ENCODE data around the gene DNAH12.

Gene DNAH12, protein sequence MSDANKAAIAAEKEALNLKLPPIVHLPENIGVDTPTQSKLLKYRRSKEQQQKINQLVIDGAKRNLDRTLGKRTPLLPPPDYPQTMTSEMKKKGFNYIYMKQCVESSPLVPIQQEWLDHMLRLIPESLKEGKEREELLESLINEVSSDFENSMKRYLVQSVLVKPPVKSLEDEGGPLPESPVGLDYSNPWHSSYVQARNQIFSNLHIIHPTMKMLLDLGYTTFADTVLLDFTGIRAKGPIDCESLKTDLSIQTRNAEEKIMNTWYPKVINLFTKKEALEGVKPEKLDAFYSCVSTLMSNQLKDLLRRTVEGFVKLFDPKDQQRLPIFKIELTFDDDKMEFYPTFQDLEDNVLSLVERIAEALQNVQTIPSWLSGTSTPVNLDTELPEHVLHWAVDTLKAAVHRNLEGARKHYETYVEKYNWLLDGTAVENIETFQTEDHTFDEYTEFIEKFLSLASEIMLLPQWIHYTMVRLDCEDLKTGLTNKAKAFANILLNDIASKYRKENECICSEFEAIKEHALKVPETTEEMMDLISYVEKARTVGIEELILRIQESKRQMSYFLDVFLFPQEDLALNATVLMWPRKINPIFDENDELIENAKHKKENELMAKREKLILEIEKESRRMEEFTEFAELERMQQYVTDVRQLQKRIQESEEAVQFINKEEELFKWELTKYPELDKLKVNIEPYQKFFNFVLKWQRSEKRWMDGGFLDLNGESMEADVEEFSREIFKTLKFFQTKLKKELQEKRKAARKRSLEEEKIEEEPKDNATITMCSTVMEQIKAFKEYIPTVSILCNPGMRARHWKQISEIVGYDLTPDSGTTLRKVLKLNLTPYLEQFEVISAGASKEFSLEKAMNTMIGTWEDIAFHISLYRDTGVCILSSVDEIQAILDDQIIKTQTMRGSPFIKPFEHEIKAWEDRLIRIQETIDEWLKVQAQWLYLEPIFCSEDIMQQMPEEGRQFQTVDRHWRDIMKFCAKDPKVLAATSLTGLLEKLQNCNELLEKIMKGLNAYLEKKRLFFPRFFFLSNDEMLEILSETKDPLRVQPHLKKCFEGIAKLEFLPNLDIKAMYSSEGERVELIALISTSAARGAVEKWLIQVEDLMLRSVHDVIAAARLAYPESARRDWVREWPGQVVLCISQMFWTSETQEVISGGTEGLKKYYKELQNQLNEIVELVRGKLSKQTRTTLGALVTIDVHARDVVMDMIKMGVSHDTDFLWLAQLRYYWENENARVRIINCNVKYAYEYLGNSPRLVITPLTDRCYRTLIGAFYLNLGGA (N-terminal part only)

DNA sequence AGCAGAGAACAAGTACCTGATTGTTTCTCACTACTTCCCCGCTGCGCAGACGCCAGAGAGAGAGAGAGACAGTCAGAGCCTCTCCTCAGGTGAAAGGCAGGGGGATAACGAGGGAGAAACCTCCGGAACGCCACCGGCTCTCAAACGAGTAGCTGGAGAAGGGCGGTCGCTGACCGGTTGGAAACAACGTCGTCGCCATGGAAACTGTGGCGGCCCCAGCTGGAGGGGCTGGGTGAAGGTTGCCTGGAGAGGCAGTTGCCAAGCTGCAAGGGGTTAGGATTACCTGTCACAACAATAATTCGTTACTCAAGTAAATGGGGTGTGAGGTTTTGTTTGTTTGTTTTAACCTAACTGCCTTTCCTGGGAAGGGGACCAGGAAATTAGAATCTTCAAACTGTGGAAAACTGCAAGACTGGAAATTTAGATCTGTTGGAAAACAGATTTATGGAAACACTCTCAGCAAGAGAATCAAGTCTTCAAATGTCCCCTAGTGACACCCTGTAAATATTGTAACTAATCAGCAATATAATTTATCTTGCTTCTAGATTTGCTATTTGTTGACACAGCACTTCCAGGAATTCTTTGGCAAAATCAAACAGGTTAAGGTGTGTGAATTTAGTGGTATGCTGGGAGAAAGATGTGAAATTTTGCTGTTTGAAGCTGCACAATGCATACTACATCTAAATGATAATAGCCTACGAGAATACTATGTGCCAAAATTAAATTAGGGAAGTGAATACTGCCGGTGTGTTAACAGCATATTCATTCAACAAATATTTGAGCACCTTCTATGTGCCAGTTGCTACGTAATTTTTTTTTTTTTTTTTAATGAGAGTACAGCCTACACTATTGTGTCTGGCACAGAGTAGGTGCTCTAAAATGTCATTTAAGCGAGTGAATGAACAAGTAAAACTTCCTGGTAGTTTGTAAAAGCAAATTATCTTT, at the start of gene DNAH12:
DNAH12 (minus strand) TSS at position 164 of the 945 bp plus-strand sequence. CDS start 1,474 bp downstream, outside the sequence.
- in situ Hi-C loops (cut with MboI; ENCODE audit: low sequenced_read_pairs) = no loop called here

DNA sequence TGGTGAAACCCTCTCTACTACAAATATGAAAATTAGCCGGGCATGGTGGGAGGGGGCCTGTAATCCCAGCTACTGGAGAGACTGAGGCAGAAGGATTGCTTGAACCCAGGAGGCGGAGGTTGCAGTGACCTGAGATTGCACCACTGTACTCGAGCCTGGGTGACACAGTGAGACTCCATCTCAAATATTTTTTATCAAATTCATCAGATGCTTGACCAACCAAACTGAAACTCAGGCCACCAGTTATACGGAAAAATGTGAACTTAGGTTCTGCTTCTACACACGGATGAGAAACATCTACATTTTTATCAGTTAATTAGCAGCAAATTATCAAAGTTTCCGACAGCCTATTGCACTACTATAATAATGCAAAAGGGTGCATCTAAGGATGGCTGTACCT, 48.2 kb upstream of the DNAH12 start:
- in situ Hi-C loops (cut with MboI; ENCODE audit: low sequenced_read_pairs) = no loop called here

DNA sequence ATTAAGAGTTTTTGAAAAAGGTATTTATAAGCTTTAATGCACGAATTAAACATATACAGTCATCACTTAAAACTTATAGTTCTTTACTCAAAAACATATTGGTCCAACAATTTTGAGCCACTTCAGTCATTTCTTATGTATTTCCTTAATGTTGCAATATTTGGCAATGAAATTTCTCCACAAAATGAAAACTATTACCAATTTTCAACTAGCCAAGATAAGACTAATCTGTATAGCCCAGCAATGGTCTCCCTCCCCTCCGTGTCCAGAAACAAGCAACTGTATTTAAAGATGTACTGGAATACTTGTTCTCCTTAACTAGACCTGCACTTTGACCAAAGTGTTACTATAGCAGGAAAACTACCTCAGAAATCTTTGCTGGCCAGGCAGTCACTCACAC, 43.8 kb upstream of the DNAH12 start:
- in situ Hi-C loops (cut with MboI; ENCODE audit: low sequenced_read_pairs) = no loop called here

DNA sequence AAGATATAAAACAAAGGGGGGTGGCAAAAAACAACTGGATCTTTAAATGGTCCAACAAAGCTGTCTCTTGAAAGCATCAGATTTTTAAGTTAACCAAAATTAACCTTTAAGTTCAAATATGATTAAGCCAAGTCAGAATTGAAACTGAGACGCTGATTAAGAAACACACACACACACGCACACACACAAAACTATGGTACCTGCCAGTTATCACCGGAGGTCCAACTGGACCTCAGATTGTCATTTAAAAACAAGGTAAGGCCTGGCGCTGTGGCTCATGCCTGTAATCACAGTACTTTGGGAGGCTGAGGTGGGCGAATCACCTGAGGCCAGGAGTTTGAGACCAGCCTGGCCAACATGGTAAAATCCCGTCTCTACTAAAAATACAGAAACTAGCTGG, 42.6 kb upstream of the DNAH12 start:
- in situ Hi-C loops (cut with MboI; ENCODE audit: low sequenced_read_pairs) = no loop called here

DNA sequence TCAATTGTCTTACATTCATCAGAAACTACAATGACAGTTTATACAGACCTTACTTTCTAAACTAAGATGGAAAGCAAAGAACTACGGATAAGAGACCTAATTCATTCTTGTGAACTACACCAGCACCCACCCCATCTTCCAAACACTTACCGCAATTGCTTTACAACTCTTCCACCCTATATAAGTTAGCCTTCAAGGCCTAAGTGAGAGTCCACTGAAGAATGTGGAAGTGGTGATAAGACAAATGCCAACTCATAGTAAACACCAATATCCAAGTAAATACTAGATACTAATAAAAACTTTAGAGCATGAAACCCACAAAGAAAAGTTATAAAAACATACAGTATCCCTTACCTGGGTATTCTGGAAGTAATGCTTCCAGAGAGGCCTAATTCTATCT, 39.4 kb upstream of the DNAH12 start:
- in situ Hi-C loops (cut with MboI; ENCODE audit: low sequenced_read_pairs) = no loop called here

DNA sequence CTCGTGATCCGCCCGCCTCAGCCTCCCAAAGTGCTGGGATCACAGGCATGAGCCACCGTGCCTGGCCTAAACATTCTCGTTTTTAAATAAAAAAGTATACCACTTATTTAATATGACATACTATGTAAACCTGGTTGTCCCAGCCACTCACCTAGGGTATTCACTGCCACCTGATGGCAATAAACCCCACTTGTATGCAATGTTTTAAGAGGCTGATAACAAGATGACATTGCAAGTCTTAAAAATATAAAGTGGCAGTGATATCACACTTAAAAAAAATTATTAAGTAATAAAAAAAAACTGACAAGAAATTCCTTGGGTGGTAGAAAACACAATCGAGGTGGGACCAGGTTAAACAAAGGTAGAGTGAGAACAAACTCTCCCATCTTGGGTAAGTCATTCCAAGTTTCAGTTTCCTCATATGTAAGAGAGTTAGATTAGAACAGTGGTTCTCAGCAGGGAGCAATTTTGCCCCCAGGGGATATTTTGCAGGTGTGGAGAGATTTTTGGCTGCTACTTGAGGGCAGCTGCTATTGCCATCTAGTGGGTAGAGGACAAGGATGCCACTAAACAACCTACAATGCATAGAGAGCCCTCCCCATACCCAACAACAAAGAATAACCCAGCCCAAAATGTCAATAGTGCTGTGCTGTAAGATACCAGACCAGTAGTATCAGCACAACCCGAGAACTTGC, 38.5 kb upstream of the DNAH12 start:
- in situ Hi-C loops (cut with MboI; ENCODE audit: low sequenced_read_pairs) = no loop called here

DNA sequence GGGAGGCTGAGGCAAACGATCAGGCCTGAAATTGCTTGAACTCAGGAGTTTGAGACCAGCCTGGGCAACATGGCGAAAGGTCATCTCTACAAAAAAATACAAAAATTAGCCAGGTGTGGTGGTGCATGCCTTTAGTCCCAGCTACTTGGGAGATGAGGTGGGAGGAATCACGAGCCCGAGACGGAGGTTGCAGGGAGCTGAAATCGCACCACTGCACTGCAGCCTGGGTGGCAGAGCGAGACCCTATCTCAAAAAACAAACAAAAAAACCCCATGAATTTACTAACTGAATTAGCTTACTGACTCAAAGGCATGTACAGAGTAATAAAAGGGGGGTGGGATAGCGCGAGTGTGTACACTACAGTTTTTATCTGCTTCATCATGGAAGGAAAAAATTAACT, 33.7 kb upstream of the DNAH12 start:
- in situ Hi-C loops (cut with MboI; ENCODE audit: low sequenced_read_pairs) = no loop called here

DNA sequence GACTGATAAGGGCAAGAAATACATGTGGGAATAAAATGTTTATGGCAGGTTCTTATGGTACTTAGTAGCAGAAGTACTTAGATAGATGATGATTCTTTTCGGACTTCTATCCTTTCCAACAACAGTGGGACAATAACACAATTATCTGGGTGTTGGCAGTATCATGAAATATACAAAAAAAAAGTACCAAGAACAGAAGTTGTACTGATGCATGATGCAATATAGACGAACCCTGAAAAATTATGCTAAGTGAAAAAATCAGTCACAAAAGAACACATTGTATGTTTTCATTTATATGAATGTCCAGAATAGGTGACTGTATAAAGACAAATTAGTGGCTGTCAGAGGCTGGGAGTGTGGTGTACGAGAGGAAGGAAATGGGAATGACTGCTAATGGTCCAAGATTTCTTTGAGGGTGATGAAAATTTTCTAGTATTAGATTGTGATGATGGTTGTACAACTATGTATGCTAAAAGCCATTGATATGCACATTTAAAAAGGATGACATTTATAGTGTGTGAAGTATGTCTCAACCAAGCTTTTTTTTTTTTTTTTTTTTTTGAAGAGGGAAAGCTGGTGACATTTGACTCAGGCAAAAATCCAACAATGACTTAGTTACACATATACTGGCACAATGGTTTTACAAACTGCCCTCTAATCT, 32.0 kb upstream of the DNAH12 start:
- in situ Hi-C loops (cut with MboI; ENCODE audit: low sequenced_read_pairs) = no loop called here

DNA sequence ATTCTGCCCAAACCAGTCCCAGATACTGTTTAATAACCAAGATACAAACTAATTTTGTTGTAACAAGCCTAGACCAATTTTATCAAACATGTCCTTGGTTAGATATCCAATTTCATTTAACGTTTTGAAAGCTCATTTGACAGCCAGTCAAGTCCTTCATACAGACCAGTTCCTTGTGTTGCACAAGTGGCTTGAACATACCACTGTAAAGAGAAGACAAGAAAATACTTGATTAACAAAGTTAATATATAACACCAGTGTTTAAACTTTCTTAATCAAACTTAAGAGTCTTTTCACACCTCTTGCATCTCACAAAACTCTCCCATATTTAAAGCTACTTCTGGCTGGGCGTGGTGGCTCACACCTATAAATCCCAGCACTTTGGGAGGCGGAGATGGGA, 28.0 kb upstream of the DNAH12 start:
- in situ Hi-C loops (cut with MboI; ENCODE audit: low sequenced_read_pairs) = no loop called here

DNA sequence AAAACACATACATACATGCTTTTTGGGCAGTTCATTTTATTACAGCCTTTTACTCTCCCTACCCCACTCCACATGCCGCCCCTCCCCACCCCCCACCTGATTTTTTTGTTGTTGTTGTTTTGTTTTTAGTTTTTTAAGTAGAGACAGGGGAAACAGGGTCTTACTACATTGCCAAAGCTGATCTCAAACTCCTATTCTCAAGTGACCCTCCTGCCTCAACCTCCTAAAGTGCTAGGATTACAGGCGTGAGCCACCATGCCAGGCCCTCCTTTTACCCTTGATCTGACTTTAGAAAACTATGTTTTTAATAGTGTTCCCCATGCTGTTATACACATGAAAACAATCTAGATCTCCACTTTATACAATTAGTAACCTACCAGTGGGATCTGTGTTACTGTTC, 26.7 kb upstream of the DNAH12 start:
- in situ Hi-C loops (cut with MboI; ENCODE audit: low sequenced_read_pairs) = no loop called here

DNA sequence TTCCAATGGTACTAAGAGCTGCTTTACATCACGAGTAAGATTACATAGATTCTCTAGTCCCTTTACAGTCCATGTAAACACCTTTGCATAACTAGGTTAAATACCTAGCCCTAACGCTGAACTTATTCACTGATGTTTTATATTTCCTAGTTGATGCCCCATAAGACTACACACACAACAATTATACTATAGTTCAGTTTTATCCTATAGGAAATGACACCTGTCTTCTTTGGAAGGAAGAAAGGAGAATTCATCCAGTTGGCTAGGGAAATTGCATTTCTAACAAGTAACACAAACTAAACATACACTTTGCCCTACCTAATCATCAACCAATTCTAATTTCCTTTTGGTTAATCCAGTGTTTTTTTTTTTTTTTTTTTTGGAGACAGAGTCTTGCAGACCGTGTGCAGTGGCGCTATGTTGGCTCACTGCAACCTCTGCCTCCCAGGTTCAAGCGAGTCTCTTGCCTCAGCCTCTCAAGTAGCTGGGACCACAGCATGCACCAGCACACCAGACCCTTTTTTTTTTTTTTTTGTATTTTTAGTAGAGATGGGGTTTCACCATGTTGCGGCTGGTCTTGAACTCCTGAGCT, 25.8 kb upstream of the DNAH12 start:
- in situ Hi-C loops (cut with MboI; ENCODE audit: low sequenced_read_pairs) = no loop called here

DNA sequence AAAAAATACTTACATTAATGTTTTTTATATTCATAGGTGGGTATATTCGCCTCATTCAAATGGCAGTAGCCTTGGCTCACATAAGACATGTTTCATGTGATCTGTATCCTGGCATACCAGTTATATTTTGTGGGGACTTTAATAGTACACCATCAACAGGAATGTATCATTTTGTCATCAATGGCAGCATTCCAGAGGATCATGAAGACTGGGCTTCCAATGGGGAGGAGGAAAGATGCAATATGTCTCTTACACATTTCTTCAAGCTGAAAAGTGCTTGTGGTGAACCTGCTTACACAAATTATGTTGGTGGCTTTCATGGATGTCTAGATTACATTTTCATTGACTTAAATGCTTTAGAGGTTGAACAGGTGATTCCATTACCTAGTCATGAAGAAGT, 15.4 kb upstream of the DNAH12 start:
- in situ Hi-C loops (cut with MboI; ENCODE audit: low sequenced_read_pairs) = no loop called here

DNA sequence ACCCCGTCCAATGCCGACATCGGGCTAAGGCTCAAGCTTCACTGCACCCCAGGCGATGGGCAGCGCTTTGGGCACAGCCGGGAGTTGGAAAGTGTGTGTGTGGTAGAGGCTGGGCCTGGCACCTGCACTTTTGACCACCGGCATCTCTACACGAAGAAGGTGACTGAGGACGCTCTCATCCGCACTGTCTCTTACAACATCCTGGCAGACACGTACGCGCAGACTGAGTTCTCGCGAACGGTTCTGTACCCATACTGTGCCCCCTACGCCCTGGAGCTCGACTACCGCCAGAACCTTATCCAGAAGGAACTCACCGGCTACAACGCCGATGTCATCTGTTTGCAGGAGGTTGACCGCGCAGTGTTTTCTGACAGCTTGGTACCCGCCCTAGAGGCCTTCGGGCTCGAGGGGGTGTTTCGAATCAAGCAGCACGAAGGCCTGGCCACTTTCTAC, 13.0 kb upstream of the DNAH12 start:
- in situ Hi-C loops (cut with MboI; ENCODE audit: low sequenced_read_pairs) = no loop called here

DNA sequence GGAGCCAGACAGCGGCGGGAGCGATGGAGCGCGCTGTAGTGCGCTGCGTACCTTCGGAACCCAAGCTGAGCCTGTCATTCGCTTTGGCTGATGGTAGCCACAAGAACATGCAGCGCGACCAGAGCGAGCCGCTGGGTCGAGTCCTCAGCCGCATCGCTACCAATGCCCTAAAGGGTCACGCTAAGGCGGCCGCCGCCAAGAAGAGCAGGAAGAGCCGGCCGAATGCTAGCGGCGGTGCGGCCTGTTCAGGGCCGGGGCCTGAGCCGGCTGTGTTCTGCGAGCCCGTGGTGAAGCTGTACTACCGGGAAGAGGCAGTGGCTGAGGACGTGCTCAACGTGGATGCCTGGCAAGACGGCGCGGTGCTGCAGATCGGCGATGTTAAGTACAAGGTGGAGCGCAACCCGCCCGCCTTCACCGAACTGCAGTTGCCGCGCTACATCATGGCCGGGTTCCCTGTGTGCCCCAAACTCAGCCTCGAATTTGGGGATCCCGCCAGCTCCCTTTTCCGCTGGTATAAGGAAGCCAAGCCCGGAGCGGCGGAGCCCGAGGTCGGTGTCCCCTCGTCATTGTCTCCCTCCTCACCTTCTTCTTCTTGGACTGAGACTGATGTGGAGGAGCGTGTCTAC, 12.4 kb upstream of the DNAH12 start:
- in situ Hi-C loops (cut with MboI; ENCODE audit: low sequenced_read_pairs) = no loop called here

DNA sequence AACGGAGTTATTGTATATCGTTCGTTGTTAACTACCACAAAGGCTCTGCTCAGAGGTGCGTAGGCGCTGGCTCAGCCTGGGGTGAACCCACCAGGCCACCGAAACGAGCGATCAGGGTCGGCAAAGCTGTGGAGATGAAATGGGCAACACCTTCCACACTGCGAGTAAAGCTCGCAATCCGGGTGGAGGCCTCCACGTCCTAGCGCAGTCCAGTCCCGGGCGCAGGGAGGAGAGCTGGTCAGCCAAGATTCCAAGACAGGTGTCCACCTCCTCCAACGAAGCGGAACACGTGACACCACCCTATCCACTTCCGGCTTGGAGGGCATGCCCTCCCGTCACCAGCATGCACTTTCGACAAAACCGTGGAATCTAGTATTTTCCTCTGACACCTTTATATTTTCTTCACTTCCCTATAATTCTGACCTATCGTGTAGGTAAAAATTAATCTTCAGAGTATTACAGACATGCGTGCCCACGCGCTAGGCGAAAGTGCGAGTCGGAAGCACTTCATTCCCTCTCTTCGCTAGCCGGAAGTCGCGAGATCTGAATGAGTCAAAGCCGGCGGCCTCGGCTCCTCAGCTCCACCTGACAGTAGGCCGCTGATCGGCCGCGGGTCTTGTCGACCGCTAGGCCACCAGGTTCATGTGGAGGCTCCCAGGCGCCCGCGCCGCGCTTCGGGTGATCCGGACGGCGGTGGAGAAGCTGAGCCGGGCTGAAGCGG, 11.8 kb upstream of the DNAH12 start, which contains the start of gene PDE12:
PDE12 (plus strand) TSS at position 537 of the 721 bp plus-strand sequence; CDS start at position 643, 106 bp downstream.
- in situ Hi-C loops (cut with MboI; ENCODE audit: low sequenced_read_pairs) = no loop called here

DNA sequence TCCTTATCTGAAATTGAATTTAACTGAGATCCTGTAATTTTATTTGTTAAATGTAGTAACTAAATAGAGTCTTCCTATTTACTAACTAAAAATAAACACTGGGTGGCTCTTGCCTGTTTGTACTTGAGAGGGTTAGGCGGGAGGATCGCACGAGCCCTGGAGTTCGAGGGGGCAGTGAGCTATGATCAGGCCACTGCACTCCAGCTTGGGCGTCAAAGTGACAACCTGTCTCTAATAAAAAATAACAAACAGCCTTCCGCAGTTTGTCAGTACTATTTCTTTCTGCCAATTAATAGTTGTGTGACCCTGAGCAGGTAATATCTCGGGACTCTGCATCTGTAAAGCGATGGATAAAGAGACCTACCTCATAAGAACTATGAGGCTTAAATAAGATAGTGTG, 11.2 kb upstream of the DNAH12 start:
- in situ Hi-C loops (cut with MboI; ENCODE audit: low sequenced_read_pairs) = no loop called here

DNA sequence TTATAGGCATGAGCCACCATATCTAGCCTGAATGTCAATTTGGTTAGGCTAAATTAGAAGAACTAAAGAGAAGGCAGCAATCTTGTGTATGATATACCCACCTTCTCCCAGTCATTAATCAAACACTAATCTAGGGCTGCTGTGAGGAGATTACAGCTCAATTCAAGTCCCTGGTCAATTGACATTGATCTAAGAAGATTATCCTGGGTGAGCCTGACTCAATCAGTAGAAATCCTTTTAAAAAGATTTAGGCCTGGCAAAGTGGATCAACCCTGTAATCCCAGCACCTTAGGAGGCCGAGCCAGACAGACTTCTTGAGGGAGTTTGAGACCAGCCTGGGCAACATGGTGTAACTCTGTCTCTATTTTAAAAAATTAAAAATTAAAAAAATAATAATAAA, 2.5 kb upstream of the DNAH12 start:
- in situ Hi-C loops (cut with MboI; ENCODE audit: low sequenced_read_pairs) = no loop called here
